ENCODE data around the gene FUT7.

Gene FUT7

GRCh38 chr9:137035507-137035834 lies 3.6 kb upstream of the FUT7 start:
- in situ Hi-C loops (cut with MboI; ENCODE audit: low sequenced_read_pairs), result loop anchor here (25.0 kb wide), 1 partner anchor 248 kb away; the partner anchor contains the start of genes CCDC183 and TMEM141

DNA sequence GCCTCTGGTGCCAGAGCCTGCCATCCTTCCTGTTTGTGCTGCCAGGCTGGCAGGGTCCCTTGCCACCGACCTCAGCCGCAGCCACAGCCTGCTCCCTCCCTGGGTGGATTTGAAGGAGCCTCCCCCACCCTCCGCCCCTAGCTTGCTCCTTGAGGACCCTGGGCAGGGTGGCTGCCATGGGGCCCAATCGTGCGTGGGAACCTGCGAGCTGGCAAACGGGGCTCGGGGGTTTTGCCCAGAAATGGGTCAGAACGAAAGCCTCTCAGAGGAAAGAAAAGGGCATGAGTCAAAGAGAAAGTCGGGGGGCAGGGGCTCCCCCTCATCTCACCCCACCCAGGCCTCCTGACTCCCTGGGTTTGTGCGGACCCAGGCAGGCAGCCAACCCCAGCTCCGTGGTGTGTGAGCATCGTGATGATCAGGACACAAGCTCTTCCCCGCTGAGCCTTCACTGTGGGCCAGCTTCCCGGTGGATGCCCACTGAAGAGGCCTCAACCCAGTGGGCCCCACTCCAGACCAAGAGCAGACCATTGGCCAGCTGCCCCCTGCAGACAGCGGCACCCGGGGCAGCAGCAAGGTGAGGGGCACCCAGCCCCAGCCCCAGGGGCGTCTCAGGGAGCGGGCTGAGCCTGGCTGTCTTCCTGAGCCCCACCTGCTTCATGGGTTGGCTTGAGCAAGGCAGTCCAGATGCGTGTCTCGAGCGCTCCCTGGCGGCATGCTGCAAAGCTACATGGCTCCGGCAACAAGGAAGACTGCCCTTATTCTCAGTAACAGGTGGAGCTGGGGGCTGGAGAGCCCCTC lies 3.0 kb upstream of the FUT7 start:
- in situ Hi-C loops (cut with MboI; ENCODE audit: low sequenced_read_pairs), result loop anchor here (25.0 kb wide), 1 partner anchor 248 kb away; the partner anchor contains the start of genes CCDC183 and TMEM141

DNA sequence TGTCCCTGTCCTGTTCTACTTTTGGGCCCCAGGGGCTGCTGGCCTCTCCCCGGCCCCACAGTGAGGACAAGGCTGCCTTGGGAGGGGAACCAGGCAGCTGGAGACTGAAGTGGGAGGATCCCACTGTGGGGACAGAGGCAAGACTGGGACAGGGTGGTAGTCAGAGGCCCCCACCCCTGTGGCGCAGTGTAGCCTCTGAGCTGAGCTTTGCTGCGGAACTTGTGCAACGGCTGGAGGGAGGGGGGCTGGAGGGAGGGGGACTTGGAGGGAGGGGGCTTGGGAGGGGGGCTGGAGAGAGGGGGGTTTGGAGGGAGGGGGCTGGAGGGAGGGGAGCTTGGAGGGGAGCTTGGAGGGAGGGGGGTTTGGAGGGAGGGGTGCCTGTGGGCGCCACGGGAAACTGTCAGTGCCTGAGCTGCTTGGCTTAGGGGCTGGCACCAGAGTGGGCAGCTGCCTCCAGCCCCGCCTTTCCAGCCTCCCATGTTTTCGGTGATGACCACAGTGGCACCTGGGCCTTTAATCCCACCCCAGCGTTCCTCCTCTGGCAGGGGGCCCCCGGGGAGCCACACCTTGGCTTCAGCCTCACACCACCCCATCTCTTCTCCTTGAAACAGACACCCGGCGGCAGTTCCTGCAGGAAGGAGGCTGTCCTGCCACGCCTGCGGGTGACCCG lies 2.3 kb upstream of the FUT7 start:
- in situ Hi-C loops (cut with MboI; ENCODE audit: low sequenced_read_pairs), result loop anchor here (25.0 kb wide), 1 partner anchor 247 kb away; the partner anchor contains the start of genes CCDC183 and TMEM141

GRCh38 chr9:137033481-137033880 lies 1.6 kb upstream of the FUT7 start:
- in situ Hi-C loops (cut with MboI; ENCODE audit: low sequenced_read_pairs), result loop anchor here (25.0 kb wide), 1 partner anchor 246 kb away; the partner anchor contains the start of genes CCDC183 and TMEM141

DNA sequence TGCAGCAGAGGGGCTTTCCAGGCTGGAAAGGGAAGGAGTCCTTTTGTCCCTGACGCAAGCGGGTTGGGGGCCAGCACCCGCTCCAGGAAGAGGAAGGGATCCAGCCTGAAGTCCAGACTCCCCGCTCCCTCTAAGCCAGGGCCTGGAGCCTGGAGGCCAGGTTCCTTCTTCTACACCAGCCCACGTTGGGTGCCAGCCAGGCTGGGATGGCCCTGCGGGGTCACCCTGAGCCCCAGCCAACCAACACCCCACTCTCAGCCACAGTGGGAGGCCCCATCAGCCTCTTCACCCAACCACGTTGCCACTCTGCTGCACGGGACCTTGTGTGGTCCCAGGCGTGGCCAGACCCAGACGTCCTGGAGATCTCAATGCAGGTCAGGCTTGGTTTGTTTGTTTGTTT lies 970 bp upstream of the FUT7 start:
- in situ Hi-C loops (cut with MboI; ENCODE audit: low sequenced_read_pairs), result loop anchor here (25.0 kb wide), 1 partner anchor 246 kb away; the partner anchor contains the start of genes CCDC183 and TMEM141

DNA sequence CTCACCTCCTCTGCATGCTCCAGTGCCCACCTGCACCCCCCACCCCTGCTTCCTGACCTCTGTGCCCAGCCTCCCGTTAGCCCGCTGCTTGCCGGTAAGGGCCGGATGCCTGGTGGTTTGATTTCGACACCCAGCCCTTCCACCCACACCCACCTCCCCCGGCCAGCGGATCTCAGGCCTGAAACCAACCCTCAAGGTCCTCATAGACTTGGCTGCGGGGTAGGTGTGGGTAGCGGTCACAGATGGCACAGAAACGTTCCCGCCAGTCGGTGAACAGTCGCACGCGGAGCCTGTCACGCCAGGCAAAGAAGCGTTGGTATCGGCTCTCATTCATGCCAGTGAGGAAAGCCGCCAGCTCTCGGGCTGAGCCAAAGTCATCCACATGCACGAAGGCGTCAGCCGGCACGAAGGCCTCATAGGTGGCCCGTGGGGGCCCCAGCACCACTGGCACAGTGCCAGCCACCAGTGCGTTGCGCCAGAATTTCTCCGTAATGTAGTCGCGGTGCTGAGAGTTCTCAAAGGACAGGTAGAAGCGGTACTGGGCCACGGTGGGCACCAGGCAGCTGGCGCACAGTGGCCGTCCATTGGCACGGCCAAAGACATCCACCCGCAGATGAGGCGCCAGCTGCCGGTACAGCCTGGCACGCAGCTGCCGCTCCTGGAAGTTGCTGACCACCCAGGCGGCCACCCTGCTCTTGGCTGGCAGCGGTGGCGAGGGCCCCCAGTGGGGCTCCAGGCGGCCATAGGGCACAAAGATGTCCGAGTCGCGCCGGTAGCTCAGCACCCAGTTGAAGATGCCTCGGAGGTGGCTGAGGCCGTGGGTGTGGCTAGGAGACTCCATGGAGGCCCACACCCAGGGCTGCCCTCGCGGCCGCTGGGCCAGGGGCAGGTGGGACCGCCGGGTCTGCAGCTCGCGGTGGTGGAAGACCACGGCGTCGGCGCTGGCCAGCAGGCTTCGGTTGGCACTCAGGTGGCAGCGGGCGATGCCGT lies 1.1 kb downstream of the FUT7 start:
- in situ Hi-C loops (cut with MboI; ENCODE audit: low sequenced_read_pairs), result loop anchor here (25.0 kb wide), 1 partner anchor 244 kb away; the partner anchor contains the start of genes CCDC183 and TMEM141

DNA sequence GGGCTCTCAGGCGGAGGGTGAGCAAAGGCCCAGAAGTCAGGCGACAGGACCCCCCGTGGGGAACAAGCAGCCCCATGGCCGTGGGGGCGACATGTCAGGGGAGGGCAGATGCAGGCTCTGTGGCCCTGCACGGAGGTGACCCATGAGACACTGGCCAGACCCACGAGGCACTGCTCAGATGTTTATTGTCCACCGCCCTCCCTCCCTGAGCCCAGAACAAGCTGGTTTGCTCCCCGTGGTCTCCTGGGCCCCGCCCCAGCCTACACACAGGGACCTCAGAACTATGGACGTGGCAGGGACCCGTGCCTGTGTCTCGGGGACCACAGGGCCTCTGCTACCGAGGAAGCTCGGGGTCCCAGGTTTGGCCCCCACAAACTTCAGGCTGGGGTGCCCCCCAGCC lies 1.9 kb downstream of the FUT7 start:
- in situ Hi-C loops (cut with MboI; ENCODE audit: low sequenced_read_pairs), result loop anchor here (25.0 kb wide), 1 partner anchor 243 kb away; the partner anchor contains the start of genes CCDC183 and TMEM141

GRCh38 chr9:137029058-137029936 lies 2.6 kb downstream of the FUT7 start:
- in situ Hi-C loops (cut with MboI; ENCODE audit: low sequenced_read_pairs), result loop anchor here (25.0 kb wide), 1 partner anchor 242 kb away; the partner anchor contains the start of genes CCDC183 and TMEM141

GRCh38 chr9:137028263-137029057 lies 3.4 kb downstream of the FUT7 start:
- in situ Hi-C loops (cut with MboI; ENCODE audit: low sequenced_read_pairs), result loop anchor here (25.0 kb wide), 1 partner anchor 241 kb away; the partner anchor contains the start of genes CCDC183 and TMEM141

DNA sequence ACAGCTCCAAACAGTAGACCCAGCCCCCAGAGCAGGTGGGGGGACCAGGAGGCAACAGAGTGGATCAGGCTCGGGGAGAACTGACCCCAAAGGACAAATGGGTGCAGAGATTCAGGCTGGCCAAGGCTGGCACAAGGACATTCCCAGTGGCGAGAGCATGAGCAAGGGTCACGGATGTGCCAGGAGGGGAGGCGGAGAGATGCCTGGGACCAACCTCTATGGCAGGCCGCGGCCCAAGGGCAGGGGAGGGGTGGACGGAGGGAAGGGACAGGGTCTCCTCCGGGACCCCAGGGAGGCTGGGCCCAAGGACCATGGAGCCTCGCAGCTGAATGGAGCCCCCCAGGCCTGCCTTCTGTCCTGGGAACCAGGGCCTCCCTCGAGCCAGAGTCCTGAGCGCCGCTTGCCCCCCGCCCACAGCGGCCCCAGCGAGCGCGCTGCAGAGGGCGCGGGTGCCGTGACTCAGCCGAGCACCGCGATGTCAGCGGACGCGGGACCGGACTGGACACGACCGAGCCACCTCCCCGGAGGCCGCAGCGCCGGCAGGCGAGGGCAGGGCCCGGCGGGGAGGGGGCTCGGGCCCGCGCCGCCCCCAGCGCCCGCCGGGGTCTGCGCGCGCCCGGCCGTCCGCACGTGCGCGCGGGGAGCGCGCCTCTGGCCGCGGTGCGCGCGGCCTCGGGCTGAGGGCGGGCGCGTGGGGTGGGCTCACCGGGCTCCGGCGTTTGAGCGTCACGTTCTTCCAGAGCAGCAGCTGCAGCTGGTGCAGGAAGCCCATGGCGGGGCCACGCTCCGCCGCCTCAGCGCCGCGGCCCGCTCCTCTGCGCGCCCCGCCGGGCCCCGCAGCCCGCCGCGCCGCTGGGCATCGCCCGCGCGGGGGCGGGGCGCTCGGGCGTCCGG lies 4.3 kb downstream of the FUT7 start, which contains the start of gene ABCA2:
ABCA2 (minus strand) TSS at position 869 of the 894 bp plus-strand sequence; CDS start at position 772, 97 bp downstream.
- in situ Hi-C loops (cut with MboI; ENCODE audit: low sequenced_read_pairs), result loop anchor here (25.0 kb wide), 1 partner anchor 240 kb away; the partner anchor contains the start of genes CCDC183 and TMEM141

- in situ Hi-C loops (cut with MboI; ENCODE audit: low sequenced_read_pairs), result loop anchor here (25.0 kb wide), 1 partner anchor 240 kb away; the partner anchor contains the start of genes CCDC183 and TMEM141
These were observed 5.1 kb downstream of the FUT7 start for GRCh38 chr9:137026828-137027227.

DNA sequence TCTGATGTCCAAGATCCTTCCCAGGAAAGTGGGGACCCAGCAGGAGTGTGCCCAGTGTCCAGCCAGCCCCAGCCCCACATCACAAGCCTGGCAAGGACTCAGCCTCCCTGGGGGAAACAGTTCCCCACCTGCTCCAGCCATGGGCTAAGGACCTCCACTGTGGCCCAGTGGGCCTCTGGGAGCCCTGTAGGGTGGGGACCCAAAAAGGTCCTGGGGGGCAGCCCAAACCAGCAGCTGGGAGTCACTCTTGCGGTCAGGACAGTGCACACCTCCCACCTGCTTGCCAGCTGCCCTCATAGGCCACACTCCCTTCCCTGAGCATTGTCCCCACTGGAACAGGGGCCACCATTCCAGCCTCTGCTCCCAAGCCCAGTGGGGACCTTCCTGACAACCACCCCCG lies 5.5 kb downstream of the FUT7 start:
- in situ Hi-C loops (cut with MboI; ENCODE audit: low sequenced_read_pairs), result loop anchor here (25.0 kb wide), 1 partner anchor 239 kb away; the partner anchor contains the start of genes CCDC183 and TMEM141

DNA sequence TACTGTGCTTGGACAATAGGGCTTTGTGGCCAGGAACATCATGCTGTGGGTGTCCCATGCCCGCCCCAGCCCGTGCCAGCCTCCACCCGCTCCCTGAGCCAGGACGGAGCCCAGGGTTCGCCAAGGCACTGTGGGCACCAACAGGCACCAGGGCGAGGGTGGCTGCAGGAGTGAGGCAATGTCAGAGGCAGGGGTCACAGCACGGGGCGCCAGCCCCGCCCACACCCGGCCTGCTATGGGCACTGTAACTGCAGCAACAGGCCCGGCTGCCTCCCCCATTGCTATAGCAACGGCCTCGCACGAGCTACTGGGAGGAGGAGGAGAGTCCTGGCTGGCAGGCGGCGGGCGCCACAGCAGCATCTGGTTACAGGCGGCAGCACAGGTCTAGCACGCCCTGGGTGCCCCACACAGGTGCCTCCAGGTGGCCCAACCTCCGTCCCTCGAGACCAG lies 6.3 kb downstream of the FUT7 start:
- in situ Hi-C loops (cut with MboI; ENCODE audit: low sequenced_read_pairs), result loop anchor here (25.0 kb wide), 1 partner anchor 238 kb away; the partner anchor contains the start of genes CCDC183 and TMEM141

- in situ Hi-C loops (cut with MboI; ENCODE audit: low sequenced_read_pairs), result no loop called here
These were observed 8.3 kb downstream of the FUT7 start for GRCh38 chr9:137023583-137023991.

- in situ Hi-C loops (cut with MboI; ENCODE audit: low sequenced_read_pairs), result no loop called here
These were observed 8.7 kb downstream of the FUT7 start for GRCh38 chr9:137023157-137023556.

DNA sequence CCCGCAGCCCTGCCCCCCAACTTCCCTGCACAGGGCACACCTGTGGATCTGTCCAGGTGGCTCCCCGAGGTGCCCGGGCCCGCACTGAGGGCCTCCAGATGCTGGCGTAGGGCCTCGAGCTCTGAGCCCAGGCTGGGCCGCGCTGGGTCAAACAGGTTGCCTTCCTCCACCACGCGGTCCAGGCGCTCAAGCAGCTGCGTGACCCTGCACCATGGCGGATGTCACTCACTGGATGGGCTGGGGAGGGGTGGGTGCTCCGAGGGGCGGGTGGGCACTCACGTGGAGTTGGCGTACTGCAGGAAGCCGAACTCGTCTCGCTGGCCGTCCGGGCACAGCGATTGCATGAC lies 9.3 kb downstream of the FUT7 start:
- in situ Hi-C loops (cut with MboI; ENCODE audit: low sequenced_read_pairs), result no loop called here
